NCI-H2029 treated with DMSO at 0.1 percent for 48 hours (cell line): Measurements from ENCODE around the gene NINJ1.
"Not testable (repeated sequence)": the region's sequence is repeated elsewhere in the genome, so short reads cannot be mapped to it uniquely, and the experiment has no call there.

Experiments used
- DNase-seq: peaks from one replicate; lab custom pipeline; 2025; lab: John Stamatoyannopoulos, UW

The NINJ1 gene

DNA sequence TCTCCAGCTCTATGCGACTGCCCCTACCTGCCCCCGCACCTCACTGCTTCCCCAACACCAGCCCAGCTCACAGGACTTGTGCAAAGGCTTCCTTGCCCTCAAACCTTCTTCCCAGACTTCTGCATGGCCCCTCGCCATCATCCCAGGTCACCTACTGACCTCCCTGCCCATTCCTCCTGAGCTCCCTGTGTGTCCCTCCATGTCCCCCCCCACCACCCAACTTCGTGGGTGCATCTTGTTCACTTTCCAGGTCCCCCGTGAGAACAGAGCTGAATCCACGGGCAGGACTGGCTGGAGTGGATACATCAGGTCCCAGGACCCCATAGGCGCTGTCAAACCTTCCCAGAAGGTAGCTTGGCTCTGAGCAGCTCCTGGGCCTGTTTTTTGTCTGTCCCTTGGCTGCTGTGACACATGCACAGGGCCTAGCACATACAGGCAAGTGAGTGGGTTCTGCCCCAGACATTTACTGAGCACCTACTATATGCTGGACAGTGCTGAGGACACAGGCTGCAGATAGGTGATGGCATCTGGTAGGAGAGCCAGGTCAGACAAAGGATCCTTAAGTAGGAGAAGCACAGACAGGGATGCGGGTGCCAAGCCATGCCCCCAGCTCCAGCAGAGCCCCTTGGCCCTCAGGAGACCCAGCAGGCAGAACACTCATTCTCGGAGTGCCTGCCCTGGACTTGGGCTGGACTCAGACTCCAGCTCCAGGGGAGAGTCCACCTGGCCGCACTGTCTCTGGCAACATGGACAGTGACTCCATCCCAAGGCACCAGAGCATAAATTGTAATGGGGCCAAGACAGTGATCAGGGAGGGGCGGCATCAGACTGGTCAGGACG, 15.0 kb downstream of the NINJ1 start:
- DNase-seq = no peak

DNA sequence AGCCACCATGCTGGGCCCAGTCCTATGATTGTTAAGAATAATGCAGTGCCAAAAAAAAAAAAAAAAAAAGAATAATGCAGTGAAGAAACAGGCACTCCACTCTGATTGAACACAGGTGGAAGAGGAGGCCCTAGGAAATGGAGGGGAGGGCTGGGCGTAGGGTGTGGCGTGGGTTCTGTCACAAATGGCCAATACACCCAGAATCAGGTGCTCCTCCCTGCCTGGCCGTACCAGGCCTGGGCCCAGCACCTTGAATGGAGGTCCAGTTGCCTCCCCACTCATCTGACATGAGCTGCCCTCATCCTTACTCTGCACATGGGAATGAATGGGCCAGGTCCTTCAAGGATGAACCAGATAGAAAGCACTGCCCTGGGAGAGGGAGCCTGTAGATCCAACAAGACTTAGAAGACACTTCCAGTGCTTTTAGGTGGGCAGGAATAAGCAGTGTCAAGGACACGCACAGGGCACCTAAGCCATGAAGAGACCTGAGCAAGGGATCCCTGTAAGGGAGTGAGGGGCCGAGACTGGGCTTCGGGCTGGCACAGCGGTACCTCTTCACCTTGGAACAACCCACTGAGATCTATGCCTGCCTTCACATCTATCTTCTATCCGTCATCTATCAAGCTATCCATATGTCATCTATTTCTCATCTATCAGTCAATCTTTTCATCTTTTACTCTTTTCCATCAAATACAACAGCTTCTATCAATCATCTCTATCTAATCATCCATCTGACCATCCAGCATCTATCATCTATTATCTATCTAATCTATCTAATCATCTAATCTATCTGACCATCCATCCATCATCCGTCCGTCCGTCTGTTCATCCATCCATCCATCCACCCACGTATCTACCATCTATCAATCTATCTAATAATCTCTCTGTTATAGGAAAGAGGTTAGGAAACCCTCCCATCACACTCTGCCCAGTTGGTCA, 15.9 kb downstream of the NINJ1 start:
- no peak for DNase-seq

DNA sequence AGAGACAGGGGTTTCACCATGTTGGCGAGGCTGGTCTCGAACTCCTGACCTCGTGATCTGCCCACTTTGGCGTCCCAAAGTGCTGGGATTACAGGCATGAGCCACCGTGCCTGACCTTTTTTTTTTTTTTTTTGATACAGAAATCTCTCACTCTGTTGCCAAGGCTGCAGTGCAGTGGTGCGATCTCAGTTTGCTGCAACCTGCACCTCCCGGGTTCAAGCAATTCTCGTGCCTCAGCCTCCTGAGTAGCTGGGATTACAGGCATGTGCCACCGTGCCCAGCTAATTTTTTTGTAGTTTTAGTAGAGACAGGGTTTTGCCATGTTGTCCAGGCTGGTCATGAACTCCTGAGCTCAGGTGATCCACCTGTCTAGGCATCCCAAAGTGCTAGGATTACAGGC, 16.5 kb downstream of the NINJ1 start:
- DNase-seq = not testable (repeated sequence)

DNA sequence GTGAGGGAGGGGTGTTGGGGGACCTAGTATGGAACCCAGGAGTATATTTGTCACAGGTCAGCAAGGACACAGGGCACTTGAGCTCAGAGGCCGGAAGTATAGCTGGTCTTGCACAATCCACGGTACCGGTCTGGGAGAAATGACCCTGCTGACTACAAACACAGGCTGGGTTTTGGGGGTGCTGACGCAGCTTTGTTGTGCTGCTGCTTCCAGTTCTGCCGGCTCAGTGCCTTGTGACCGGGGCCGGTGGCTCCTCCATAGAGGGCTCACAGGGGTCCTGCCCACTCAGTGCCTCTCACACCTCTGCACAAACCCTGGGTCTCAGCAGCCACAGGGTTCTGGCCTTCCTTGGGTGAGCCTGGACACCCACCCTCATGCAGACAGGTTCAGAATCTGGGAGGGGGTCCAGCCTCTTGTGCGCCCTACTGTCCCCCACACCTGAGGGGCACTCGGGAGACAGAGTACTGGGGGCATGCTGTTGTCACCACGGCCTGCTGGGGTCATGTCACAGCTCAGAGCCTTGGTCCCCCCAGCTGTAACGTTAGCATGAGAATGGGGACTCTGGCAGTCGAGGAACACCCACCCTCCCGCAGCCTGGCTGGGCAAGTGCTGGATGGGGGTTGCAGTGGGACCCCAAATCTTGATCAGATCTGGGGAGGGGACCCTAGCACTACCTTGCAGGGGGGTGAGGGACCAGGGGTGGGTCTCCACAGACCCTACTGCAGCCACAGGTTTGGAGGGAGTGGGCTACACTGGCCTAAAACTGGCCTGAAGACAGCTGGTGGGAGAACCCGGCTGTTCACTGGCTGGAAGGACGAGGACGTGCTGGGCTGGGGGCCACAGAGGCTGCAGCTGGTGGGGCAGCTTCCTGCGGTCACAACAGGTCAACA, 17.7 kb downstream of the NINJ1 start:
- no peak for DNase-seq

DNA sequence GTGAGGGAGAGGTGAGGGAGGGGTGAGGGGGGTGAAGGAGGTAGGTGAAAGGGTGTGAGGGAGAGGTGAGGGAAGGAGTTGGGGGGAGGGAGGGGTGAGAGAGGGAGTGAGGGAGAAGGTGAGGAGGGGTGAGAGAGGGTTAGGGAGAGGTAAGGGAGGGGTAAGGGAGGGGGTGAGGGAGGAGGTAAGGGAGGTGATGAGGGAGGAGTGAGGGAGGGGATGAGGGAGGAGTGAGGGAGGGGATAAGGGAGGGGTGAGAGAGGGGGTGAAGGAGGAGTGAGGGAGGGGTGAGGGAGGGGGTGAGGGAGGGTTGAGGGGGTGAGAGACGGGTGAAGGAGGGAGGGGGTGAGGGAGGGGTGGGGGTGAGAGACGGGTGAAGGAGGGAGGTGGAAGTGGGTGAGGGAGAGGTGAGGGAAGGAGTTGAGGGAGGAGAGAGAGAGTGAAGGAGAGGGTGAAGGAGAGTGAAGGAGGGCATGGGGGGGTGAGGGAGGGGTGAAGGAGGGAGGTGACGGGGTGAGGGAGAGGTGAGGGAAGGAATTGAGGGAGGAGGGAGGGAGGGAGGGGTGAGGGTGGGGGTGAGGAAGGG, 18.5 kb downstream of the NINJ1 start:
- no peak for DNase-seq

DNA sequence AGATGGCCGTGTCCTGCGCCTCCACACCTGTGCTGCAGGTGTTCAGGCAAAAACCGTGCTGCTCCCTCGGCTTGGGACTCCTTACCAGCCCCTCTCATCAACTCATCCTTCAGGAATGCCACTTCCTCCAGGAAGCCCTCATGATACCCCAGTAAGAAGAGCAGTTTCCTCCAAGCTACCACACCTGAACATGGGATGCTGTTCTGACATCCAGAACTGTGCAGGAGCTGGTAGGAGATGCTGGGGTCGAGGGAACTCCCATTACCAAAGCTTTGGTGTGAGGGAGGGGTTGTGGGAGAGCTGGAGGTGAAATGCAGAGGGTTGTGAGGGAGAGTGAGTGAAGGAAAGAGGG, 19.1 kb downstream of the NINJ1 start:
- DNase-seq = no peak

DNA sequence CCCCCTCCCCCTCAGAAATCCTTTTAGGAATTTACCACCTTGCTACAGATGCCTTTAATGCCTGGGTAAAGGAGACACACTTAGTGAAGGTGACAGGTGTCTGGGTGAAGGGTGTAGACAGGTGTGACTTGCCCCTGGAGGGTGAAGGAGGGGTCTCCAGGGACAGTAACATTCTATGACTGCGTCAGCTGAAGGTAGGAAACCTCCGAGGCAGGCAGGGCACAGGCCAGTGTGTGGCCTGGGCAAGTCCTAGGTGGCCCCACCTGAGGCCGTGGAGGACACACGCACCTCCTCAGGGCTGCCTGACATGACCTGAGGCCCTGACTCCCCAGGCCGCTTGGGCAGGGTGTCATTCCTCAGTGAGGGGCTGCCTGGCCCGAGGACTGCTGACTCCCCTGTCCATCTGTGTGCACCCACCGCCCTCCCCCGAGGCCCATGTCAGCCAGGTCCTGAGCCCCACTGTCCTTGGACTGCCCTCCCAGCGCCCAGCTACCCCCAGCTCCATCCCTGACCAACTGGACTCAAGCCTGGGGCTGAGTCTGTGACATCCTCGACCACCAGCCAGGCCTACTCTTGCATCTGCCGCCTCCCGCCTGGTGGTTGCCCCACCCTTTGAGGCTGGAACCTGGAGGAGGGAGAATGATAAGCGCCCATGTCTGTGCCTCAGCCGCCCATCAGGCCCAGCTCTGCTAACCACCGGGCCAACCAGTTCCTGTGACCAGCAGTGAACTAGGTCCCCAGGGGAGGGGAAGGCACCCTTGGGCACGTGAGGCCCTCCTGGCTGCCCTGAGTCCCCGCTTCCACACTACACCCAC, 19.7 kb downstream of the NINJ1 start:
- DNase-seq = no peak

DNA sequence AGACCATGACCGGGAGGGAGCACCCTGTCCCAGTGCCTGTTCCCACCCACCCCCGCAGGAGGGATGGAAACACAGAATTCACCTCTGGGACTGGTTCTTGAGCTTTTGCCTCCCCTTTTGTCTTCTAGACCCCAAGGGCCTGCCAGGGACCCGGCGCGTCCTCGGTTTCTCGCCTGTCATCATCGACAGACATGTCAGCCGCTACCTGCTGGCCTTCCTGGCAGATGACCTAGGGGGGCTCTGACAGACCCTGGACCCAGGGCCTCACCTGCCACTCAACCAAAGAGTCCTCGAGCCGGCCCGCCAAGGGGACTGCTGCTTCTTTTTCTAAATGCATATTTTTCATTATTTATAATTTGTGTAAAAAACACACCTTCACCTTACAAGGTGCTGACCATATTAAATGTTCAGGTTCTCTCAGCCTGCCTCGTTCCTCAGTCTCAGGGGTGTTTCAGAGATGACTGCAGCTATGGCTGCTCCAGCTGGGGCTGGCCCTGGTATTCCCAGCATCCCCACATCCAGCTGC, 21.1 kb downstream of the NINJ1 start:
- DNase-seq = no peak

DNA sequence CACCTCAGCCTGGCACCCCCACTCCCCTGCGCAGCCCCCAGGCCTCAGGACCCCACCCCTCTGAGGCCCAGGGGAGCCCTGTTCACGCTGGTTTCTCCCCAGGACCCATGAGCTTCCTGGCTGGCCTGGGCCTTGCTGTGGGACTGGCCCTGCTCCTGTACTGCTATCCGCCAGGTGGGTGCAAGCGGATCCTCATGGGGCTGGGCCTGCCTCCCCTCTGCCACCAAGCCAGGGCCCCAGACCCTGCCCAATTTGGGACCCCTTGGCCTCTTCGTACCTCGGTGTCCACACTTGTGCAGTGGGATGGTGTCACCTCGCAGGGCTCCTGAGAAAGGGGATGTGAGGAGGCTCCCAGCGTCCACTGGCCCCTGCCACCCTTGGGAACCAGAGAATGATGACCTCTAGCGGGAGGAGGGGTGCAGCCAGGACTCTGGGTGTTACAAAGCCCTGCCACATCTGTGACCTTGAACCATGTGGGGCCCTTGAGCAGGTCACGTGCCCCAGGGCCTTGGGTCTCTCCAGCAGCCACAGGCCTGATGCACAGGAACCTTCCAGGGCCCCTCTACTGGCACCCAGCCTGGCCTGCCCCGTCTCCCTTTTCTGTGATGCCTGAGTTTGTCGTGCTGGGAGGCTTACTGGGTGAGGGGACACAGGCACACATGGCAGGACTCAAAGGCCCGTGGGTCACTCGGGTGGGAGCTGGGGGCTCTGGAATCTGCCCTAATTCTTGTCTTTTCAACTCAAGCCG, 21.8 kb downstream of the NINJ1 start:
- DNase-seq = no peak

DNA sequence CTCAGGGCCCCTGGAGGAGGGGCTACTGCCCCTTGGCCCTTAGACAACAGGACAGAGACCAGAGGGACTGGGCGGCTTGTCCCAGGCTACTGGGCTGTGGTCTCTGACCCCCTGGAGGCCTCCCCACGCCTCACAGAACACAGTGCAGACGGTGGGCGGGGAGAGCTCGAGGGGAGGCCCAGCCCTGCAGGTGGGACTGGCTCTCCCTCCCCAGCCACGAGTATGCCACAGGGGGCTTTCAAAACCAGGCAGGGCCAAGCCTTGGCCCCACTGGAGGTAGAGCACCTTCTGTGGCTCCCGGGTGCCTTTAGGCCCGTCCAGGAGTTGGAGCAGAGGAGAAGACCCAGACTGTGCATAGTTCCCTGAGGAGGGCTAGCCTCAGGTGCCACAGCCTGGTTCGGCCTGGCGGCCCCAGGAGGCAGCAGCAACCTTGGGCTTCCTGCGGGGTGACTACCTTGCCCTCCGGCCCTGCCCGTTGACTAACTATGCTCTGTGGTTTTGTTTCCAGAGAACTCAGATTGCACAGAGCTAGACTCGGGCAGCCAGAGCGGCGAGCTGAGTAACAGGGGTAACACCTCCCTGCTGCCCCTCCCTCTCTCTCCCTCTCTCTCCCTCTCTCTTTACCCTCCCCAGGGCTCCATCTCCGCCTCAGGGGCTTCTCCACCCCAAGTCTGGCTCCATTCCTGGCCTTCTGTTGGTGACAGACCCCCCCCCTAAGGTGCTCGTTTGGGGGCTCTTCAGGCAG, 22.5 kb downstream of the NINJ1 start:
- DNase-seq = no peak

DNA sequence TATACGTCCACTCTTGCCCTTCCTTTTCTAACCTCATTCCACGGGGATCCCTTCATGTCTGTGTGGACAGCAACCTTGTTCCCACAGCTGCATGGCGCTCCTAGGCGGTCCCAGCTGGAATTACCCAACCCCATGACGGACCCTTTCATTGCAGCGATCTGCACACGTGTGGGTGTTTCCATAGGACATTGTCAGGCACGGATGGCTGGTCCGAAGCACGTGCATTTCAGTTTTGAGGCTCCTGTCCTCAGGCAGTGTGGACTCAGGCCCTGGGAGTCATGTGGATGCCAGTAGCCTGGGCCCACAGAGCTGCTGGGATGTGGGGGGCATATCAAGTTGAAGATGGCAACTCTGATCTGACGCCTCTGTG, 23.1 kb downstream of the NINJ1 start:
- no peak for DNase-seq

DNA sequence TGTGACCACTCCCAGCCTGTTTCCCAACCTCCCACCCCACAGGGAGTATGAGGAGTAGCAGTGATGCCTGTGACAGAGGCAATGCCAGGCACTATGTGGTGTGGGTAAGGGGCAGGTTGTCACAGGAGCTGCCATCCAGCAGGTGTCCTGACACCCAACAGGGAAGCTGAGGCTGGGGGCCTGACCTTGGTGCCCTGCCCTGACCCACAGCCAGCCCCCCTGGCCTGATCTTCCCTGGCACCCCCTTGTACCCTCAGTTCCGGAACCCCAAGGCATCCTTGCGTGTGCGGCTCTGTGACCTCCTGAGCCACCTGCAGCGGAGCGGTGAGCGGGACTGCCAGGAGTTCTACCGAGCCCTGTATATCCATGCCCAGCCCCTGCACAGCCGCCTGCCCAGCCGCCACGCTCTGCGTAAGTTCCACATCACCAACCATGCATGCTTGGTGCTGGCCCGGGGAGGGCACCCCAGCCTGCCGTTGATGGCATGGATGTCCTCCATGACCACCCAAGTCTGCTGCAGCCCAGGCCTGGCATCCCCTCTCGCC, 23.7 kb downstream of the NINJ1 start:
- DNase-seq = no peak

DNA sequence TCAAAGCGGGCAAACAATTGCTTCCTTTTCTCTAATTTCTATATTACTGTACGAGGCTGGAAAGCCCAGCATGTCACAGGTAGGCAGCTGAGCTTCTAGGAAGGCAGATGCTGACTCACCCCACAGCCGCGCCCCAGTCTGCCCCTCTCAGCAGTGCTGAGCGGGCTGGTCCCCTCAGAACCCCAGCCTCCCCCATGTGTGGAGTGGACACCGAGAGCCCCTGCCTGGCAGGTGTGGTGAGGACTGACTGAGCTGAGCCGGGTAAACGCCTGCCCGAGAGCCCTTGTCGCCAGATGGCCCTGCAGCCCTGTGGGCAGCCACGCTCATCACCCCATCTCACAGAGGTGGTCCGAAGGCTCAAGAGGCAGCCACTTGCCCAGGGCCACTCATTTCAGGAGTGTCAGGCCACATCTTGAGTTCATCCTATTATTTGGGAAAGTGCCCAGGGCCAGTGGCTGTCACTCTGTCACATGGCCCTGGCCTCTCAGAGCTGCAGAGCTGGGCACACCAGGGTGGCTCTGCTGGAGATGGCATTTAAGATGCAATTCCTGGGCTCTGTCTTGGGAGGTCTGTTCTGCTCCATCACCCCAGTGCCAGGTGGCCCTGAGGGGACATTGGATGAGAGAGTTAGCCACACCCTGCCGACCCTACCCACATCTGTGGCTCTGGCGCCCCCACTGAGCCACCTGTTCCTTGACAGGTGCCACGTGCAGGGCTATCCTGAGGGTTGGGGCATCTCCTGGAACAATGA, 25.6 kb downstream of the NINJ1 start:
- no peak for DNase-seq

DNA sequence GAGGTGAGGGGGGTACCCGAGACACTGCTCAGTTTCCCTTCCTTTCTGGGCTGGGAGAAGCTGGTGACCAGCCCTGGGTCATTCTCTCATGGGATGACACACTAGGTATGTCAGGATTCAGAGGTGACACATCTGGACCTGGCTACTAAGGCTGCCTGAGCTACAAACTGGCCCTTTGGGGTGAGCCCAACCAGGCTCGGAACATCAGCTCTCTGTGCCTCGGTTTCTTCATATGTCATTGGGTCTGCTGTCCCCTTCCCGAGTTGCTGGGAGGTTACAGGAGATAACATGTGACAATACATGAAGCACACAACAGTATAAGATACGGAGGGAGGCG, 26.3 kb downstream of the NINJ1 start:
- no peak for DNase-seq

DNA sequence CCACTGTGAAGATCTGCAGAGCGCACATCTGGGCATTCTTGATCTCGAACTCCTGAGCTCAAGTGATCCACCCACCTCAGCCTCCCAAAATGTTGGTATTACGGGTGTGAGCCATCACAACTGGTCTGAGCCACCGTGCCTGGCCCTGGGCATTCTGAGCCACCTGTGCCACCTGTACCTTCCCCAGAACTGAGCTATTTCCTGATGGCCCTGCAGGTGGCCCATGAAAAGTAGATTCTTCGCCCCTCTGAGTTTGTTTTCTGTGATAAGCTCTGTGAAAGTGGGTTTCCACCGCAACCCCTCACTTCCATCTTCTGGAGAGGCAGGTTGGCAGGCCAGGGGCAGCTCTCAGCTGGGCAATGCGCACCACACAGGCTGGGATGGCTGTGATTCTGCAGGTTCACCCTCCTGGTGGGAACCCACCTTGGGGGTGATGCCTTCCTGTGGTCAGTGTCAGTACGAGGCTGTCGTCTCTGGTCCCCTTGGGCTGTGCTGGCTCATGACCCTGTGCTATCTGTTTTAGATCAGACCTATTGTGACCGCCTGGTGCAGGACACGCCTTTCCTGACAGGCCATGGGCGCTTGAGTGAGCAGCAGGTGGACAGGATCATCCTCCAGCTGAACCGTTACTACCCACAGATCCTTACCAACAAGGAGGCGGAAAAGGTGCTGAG, 26.8 kb downstream of the NINJ1 start:
- no peak for DNase-seq

DNA sequence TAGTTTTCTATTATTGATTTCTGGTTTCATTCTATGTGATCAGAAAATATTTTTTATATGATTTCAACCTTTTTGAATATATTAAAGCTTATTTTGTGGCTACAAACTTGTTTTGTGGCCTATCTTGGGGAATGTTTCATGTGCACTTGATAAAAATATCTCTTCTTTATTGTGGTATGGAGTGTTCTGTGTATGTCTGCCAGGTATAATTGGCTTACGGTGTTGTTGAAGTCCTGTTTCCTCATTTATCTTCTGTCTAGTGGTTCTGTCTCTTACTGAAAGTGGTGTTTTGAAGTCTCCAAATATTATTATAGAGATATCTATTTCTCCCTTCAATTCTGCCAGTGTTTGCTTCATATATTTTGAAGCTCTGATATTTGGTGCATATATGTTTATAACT, 28.4 kb downstream of the NINJ1 start:
- DNase-seq = peak; percentile 22

DNA sequence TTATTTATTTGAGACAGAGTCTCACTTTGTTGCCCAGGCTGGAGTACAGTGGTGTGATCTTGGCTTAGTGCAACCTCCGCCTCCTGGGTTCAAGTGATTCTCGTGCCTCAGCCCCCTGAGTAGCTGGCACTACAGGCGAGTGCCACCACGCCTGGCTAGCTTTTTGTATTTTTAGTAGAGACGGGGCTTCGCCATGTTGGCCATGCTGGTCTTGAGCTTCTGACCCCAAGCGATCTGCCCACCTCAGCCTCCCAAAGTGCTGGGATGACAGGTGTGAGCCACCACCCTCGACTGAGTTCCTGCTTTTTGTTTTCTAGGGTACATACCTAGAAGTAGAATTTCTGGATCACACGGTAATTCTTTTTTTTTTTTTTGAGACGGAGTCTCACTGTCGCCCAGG, 33.0 kb downstream of the NINJ1 start:
- not testable (repeated sequence) for DNase-seq

DNA sequence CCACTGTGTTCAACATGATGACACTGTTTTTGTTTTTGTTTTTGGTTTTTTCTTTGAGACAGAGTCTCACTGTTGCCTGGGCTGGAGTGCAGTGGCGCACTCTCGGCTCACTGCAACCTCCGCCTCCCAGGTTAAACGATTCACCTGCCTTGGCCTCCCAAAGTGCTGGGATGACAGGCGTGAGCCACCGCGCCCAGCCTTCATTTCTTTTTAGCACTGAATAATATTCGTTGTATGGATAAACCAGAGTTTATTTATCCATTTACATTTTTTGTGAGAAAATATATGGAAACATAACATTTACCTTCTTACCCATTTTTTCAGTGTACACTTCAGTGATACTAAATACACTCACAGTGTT, 33.8 kb downstream of the NINJ1 start:
- no peak for DNase-seq
